ENCODE results near the gene CARS1.
A peak's percentile ranks its signal among the peaks of the same experiment; 100 is the strongest.

Gene CARS1

DNA sequence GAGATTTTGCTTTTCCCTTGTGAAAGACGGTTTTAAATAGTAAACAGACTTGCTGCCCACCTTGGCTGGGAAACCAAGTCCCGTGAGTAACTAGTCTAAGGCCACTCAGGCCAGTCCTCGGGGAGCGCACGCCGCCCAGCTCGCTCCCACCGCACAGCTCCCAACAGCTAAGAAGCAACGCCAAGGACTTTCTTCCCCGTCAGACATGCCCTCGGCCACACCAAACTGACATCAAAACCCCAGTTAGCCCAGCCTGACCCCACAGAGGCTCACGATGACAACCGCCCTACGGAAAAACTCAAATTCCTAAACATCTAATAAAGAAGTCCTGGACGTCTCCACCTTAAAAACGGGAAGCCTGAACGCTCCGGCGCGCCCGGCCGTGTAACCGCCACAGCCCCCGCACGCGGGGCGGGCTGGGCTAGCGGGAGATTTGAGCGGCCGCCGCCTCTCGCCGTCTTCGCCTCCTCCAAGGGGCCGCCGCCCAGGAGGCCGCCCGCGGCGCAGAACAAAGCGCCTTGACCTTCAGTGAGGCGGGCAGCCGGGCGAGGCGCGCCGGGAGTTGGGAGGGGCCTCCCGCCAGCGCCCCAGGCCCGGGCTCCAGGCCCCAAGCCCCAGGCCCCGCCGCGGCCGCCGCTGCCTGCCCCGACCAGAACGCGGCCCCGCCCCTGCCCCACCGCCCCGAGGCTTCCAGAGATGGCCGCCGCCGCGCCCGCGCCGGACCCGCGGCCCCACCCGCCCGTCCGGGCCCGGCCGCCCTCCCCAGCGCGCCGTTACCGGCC, 65.6 kb downstream of the CARS1 start:
- DNase-seq (ENCODE audit: low read depth): no peak

DNA sequence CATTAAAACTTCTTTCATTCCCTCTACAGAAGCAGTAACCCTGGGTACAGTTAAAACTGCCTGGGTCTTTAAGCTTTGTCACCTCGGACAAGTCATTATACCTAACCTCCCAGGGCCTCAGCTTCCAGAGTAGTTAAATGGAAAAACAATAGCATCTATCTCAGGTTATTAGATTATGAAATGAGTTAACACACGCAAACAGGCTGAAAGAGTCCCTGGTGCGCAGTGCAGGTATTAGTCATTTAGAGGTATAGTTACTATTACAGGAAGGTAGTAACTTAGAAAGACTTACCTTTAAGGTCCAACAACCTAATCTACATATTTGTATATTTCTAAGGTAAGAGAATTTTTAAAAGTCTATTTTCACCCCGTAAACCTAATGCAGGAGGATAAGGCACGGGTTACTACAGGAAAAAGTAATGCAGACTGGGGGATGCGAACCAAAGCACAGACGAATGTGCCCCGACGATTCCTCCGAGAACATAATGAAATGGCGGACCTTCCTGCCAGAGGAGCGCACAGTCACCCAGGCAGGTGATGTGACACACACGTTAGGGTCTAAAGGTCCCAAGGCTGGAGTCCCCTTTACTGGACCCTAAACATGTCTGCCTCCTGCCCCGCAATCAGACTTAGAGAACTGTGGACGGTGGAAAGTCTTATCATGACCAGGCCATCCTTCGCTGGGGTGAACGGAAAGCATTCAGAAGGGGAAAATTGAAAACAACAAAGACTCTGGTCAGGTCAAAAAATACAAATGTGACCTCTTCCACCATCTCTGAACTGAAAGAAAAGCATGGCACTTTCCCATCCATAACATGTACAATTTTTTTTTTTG, 66.4 kb downstream of the CARS1 start:
- no peak for DNase-seq (ENCODE audit: low read depth)

DNA sequence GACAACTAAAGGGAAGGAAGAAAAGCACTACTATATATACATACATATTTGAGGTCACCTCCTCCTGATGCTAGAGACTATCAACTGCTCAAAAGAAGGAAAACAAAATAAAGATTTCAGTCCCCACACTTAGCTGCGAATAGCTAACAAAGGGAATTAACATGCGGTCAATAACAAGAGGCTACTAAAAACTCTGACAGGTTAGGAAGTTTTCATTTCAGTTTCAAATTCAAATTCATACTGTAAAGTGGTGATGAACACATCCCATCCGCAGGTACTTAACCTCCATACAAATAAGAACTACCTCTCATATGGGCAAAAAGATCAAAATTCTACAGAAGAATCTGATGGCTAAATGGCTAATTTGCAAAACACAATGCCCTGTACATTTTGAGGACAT, 67.7 kb downstream of the CARS1 start:
- no peak for DNase-seq (ENCODE audit: low read depth)

DNA sequence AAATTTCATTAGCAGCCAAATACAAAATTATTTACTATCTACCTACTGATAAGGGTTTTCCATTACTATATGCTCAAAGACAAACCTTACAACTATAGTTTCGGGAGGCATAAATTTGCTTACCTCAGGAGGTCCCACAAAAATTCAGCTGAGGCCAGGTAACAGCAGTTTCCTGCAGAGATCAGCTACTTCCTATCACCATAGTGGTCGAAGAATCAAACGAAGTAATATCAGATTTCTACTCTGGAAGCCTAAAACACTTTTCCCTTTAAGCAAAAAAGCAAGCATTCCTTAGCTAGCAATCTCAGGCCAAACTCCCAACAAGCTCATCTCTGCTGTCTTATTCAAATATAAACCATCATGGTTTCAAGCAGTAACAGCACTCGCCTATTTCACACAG, 68.2 kb downstream of the CARS1 start:
- no peak for DNase-seq (ENCODE audit: low read depth)

DNA sequence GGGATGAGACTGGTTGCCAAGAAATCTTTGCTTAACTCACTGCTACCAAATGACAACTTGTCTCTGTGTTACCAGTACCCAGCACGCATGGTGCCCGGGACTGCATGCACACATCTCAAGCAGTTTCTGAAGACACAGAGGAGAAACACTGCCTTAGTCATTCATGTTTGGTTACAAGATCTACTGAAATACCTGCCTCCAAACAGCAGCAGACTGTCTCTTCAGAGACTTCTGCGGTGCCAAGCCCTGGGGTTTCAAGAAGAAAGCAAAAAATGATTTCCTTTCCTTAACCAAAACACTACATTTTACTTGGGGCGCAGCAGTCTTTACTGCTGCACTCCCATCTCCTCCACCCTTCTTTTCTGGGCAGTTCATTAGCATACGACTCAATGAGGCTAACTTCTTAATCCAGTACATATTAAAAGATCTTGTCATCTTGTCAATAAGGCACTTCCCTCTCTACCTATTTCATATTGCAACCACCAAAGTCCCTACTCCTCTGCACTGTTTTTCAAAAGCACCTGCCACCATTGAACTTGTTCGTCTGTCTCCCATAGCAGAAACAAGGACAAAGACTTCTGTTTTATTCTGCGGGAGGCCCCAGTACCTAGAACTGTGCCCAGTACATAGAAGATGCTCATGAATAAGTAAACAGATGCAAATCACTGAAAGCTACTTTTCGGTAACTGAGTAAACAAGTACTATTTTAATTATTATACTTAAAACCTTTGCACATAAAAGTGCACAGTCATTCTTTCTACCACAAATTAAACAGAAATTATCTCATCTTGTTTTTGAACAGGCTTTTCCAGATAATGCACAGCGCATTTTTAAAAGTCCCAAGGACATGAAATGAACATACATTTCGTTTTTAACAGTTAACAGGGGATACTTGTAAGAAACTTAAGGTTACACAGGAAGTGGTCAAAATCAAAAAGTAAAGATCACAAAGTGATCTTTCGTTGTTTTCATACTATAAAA, 69.1 kb downstream of the CARS1 start:
- peak; percentile 24 for DNase-seq (ENCODE audit: low read depth)

DNA sequence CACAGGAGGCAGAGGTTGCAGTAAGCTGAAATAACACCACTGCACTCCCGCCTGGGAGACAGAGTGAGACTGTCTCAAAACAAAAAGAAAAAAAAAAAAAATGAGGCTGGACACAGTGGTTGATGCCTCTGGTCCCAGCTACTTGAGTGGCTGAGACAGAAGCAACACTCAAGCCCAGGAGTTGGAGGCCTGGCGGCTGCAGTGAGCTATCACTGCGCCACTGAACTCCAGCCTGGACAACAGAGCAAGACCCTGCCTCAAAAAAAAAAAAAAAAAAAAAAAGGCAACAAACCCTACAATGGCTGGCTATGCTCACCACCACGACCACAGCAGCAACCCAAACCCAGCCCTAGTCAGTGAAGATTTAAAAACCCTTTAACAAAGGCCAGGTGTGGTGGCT, 73.3 kb downstream of the CARS1 start:
- no peak for DNase-seq (ENCODE audit: low read depth)

DNA sequence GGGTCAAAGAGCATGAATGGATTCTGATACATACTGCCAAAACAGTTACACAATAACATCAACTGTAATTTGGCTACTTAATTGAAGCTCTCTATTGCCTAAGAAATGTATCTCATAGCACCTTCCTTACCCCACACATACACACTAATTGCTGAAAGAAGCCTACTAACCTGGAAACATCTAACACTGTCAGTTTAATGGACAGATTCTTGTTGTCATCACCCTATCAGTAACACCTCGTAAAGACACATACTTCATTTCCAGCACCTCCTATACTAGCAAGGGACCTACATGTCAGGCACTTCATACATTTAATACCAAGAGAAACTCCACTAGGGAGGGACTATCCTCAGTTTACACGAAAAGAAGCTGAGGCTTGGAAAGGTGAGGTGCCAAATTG, 75.0 kb downstream of the CARS1 start:
- no peak for DNase-seq (ENCODE audit: low read depth)

DNA sequence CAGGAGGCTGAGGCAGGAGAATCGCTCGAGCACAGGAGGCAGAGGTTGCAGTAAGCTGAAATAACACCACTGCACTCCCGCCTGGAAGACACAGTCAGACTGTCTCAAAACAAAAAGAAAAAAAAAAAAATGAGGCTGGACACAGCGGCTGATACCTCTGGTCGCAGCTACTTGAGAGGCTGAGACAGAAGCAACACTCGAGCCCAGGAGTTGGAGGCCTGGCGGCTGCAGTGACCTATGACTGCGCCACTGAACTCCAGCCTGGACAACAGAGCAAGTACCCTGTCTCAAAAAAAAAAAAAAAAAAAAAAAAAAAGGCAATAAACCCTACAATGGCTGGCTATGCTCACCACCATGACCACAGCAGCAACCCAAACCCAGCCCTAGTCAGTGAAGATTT, 76.1 kb downstream of the CARS1 start:
- DNase-seq (ENCODE audit: low read depth): no peak

DNA sequence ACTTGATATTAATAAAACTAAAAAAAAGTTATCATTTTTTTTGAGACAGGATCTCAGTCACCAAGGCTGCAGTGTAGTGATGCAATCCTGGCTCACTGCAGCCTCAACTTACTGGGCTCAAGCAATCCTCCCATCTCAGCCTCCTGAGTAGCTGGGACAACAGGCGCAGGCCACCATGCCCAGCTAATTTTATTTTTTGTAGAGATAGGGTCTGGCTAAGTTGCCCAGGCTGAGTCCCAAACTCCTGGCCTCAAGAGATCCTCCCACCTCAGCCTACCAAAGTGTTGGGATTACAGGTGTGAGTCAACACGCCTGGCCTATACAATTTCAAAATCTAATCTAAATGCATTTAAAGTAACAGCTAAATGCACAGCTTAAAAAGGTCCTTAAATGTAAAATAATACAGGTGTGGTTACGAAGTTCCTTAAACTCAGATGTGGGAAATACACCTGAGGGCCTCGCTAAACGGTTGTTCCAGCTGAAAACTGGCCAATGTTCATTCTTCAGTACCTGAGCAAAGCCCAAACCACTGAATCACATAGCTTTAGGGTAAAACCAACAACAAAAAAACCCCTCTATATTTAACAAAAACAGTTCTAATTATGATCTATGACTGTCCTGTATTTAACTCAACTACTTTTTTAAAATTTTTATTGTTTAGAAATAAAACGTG, 76.9 kb downstream of the CARS1 start:
- no peak for DNase-seq (ENCODE audit: low read depth)

DNA sequence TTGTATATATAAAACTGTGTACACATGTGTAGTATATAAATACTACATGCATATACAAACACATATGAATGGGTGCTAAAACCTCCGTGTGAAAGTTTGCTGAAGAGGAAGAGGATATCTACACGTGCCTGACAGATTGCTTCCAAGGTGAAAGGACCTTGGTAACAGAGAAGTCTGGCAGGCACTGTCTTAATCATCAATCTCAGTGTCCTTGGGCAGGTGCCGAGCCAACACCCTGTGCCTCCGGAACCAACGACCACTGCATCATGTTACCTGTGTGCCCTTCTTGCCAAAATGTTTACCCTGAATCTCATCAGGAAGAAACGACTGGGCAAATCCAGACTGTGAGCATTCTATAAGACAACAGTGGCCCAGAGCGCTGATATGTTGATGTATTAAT, 80.1 kb downstream of the CARS1 start:
- DNase-seq (ENCODE audit: low read depth): no peak

DNA sequence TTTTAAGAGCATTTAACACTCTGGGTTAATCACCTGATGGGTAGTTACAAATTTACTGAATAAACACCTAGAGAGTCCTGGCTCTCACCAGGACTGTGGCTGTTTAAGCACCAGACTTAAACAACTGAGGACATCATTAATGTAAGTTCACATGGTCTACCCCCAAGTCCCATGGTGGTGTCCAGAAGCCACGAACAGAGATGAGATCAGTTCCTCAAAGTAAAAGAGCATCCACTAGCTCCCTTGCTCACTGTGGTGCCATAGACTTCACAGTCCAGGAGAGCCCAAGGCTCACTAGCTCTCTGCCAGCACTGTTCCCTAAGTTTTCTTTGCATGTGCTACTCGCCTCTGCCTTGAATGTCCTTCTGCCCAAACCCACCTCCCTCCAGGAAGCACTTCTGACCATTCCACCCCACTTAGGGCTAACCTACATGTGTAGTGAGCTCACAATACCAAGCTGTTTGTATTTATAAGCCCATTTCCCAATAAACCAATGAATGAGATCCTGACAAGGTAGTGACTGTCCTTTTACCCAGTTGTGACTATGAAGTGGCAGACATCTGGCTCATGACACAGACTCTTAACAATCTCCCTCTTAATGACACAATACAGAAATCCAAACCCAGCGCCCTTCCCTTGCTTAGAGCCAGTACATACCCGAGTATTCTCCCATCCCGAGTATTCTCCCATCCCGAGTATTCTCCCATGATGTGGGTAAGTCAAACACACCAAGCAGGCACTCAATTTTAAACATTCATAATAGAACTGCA, 80.7 kb downstream of the CARS1 start:
- no peak for DNase-seq (ENCODE audit: low read depth)

DNA sequence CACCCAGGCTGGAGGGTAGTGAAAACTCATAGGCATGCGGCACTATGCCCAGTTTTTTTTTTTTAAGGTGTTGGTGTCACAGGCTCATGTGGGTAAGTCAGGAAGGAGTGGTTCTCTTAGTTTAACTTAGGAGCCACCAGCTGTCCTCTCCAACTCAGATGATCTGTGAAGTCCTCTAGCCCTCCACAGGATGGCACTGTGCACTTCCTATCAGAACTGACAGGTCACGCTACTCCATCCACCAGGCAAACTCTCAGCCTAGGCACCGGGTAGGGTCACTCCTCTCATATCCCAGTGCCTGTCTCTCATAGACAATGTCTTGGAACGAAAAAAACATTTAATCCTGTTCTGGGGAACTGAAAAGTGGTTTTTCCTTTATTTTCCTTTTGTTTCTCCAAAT, 81.6 kb downstream of the CARS1 start:
- peak; percentile 39 for DNase-seq (ENCODE audit: low read depth)

DNA sequence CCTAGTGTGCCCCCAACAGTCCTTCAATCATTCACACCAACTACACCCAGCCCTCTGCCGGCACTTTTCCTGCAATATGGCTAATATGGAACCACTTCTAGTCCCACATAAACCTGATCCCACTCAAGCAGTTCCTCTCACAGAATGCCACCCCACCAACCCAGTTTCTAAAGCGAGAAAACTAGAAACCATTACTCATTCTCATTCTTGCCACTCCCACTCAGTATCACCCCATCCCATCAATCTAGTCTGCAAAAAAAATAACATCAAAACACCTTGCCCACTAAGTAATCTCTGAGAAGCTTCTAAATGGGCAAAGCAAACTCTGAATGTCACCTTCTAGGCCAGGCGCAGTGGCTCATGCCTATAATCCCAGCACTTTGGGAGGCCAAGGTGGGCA, 83.0 kb downstream of the CARS1 start:
- DNase-seq (ENCODE audit: low read depth): no peak

DNA sequence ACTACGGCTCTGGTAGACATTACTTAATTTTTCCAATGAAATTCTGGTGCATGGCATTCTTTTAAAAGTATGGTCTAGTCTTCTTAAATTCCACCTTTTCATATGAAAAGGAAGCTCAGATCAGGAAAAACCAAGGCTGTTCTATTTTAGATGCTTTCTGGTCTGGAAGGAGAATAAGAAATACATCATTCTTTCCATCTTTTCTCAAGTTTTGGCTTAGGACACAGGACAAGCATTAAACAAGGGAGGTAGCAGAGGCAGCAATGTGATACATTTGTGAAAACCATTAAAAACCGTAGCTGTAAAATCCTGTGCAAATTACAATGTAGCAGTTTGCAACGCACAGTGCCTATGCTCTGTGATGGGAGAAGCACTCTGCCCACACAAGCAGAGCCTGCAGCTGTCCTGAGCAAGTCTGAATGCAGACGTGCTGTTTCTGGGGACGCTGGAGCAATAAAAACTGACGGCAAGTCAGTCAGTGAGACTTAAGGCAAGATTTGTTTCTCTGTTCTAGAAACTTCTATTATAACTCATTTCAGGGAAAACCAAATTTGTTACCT, 88.8 kb downstream of the CARS1 start:
- no peak for DNase-seq (ENCODE audit: low read depth)

DNA sequence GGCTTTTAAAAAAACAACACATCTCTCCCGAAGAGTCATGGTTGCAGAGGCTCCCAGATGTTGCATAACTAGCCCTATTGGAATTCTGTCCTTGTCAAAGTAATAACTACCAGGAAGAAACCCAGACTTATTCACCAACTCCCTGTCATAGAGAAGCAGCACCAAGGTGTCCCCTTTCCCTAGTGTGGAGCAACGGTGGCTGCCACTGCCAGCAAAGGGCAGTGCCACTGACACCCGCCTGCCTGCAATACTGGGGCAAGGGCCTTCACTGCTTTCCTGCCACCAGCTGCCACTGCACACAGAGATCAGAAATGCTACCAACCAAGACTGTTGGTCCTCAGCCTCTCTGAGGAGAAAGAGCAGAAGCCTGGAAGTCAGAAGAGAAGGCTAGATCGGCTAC, 92.4 kb downstream of the CARS1 start:
- DNase-seq (ENCODE audit: low read depth): no peak

DNA sequence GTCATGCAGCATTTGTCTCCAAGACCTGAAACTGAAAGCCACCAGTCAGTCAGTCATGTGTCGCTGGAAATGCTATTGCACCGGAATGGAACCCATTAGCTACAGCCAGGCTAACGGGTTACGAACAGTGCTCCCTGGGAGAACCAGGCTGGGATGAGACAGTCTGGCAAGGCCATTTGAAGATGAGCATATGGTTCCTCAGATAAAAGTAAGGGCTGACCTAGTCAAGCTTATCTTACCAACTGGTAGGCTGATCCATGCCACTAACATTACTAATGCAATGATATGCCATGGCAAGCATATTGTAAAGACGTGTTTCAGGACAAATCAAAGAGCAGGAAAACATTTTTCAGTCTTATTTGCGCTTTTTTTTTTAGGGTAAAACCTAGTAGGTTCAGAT, 93.5 kb downstream of the CARS1 start:
- DNase-seq (ENCODE audit: low read depth): no peak

DNA sequence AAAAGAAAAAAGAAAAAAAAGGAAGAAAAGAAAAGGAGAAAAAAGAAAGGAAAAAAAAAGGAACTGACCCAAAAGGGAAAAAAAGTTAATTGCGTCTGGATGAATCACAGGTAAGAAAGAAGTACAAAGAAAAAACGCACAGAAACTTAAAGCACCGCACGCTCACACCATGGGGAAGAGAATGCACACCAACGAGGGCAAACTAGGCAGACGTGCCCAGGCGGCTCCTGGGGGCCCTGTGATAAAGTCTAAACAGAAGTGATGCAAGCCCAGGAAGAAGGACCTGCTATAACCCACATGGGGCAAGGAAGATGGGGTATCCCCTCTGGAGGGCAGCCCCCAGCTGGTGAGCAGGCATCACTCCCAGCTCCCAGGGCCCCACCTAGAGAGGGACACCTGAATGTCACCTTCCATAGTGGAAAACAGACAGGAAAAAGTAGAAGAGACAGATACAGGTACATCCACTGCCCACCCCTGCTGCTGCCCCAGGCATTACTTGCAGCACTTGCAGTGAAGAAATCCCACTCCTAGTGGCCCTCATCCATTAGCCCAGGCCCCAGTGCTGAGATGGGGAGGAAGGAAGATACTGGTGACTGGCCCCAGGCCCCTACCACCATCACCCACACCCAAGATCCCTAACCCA, 94.0 kb downstream of the CARS1 start:
- DNase-seq (ENCODE audit: low read depth): no peak

DNA sequence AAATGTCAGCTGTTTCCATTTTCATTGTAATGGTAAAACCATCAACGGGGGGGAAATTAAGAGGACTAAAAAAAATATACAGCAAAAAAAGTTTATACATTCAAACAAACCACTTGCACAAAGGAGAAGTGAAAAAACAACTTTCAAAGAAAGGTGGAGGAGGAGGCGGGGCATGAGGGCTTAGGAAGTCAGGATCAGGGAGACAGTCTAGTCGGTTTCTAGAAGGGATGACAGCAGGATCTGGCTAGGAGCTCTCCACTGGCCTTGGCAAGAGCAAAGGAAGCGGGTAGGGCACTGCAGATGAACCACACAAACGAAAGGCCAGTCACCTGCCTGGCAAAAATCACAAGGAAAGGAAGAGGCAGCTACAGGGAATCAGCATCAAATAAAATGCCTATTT, 96.1 kb downstream of the CARS1 start:
- no peak for DNase-seq (ENCODE audit: low read depth)

DNA sequence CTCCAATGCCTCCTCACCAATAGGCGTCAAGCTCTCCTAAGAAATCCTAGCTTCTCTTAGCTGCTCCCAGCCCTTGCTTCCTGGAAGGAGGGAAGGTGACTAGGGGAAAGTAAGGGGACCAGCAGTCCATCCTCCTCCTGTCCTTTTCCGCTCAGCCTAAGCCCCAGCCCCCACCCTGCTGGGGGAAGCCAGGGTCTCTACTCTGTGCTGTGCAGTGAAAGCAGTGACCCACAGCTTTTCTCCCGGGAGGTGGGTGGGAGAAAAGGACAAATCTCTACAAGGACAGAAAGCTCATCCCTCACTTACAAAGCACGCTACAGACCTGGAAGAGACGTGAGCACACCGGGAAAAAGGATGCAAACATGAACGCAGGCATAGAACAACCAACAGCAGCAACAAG, 97.1 kb downstream of the CARS1 start:
- no peak for DNase-seq (ENCODE audit: low read depth)

DNA sequence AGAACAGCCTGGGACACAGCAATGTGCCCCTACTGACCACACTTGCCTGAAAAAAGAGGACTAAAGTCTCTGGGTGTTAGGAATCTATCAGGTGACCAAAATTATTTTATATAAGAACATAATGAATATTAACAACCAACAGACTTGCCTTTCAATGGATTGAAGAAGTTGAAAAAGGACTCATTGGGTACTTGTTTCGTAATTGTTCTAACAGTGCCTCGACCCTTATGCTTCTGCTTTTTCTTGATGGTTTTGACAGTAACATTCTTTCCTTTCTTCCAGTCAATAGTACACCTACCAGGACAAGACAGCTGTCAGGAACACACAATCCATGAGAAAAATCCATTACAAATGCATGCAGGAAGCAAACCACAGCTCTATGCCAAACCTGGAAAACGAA, 99.0 kb downstream of the CARS1 start:
- DNase-seq (ENCODE audit: low read depth): no peak
